HUES6 (cell line): ENCODE measurements around the gene GABBR2.

Source experiments
- H3K27ac ChIP-seq: 2 replicates; pipeline ENCODE4 v1.7.0; 2013; ENCODE audit warnings: low read depth, mild to moderate bottlenecking, low read length, inconsistent platforms
- H3K27me3 ChIP-seq: 2 replicates; pipeline ENCODE4 v1.6.1; 2013; ENCODE audit warnings: low read length; ENCODE audit not compliant: control insufficient read depth, insufficient read depth
- H3K36me3 ChIP-seq: 2 replicates; pipeline ENCODE4 v1.6.1; 2013; ENCODE audit warnings: low read length; ENCODE audit not compliant: control insufficient read depth, insufficient read depth
- H3K4me1 ChIP-seq: 2 replicates; pipeline ENCODE4 v1.6.1; 2013; ENCODE audit warnings: low read length; ENCODE audit not compliant: control insufficient read depth, insufficient read depth
- H3K4me3 ChIP-seq: 2 replicates; pipeline ENCODE4 v1.5.1; 2013; ENCODE audit warnings: low read depth, low read length
- H3K9ac ChIP-seq: one replicate; pipeline ENCODE4 v1.6.1; 2013; ENCODE audit warnings: mild to moderate bottlenecking, low read length
- H3K9me3 ChIP-seq: 2 replicates; pipeline ENCODE4 v1.6.1; 2013; ENCODE audit warnings: low read depth, low read length; ENCODE audit not compliant: control insufficient read depth, insufficient read depth

GABBR2 gene

GRCh38 chr9:98701576-98701975, 7.2 kb downstream of the GABBR2 start:
- Histone ChIP-seq H3K27me3 (peaks cover 29% of the 10 kb centered on the region), H3K27ac (no peak overlapping the region), H3K4me3 (no peak overlapping the region), H3K4me1 (peaks cover 2% of the 10 kb centered on the region; the same call in 1 of the 2 replicates), H3K36me3 (no peaks in the 10 kb centered on the region), H3K9me3 (no peaks in the 10 kb centered on the region), H3K9ac (no peak overlapping the region)

- no peaks in the 10 kb centered on the region for H3K36me3 ChIP-seq
- no peak overlapping the region for H3K27ac ChIP-seq
- H3K9ac ChIP-seq: no peak overlapping the region
- no peaks in the 10 kb centered on the region for H3K4me1 ChIP-seq
- peaks cover 21% of the 10 kb centered on the region for H3K27me3 ChIP-seq
- H3K4me3 ChIP-seq: no peak overlapping the region
- no peaks in the 10 kb centered on the region for H3K9me3 ChIP-seq
Observed at GRCh38 chr9:98700801-98701200, 7.9 kb downstream of the GABBR2 start.

- no peak overlapping the region for H3K9ac ChIP-seq
- peaks cover 3% of the 10 kb centered on the region; the same call in 1 of the 2 replicates for H3K27me3 ChIP-seq
- H3K9me3 ChIP-seq: no peaks in the 10 kb centered on the region
- no peaks in the 10 kb centered on the region for H3K4me1 ChIP-seq
- no peak overlapping the region for H3K27ac ChIP-seq
- H3K4me3 ChIP-seq: no peak overlapping the region
- no peaks in the 10 kb centered on the region for H3K36me3 ChIP-seq
Observed at GRCh38 chr9:98698856-98699255, 9.9 kb downstream of the GABBR2 start.

GRCh38 chr9:98694943-98695342, 13.8 kb downstream of the GABBR2 start:
- Histone ChIP-seq H3K9ac (no peak overlapping the region), H3K9me3 (no peaks in the 10 kb centered on the region), H3K27me3 (peaks cover 2% of the 10 kb centered on the region; the same call in 1 of the 2 replicates), H3K4me1 (no peaks in the 10 kb centered on the region), H3K36me3 (no peaks in the 10 kb centered on the region), H3K27ac (no peak overlapping the region), H3K4me3 (no peak overlapping the region)

- no peaks in the 10 kb centered on the region for H3K36me3 ChIP-seq
- no peak overlapping the region for H3K4me3 ChIP-seq
- peaks cover 3% of the 10 kb centered on the region; the same call in 1 of the 2 replicates for H3K4me1 ChIP-seq
- no peak overlapping the region for H3K9ac ChIP-seq
- H3K27ac ChIP-seq: no peak overlapping the region
- H3K9me3 ChIP-seq: no peaks in the 10 kb centered on the region
- peaks cover 2% of the 10 kb centered on the region; the same call in 1 of the 2 replicates for H3K27me3 ChIP-seq
Observed at GRCh38 chr9:98692392-98692791, 16.3 kb downstream of the GABBR2 start.

GRCh38 chr9:98691890-98692289, 16.8 kb downstream of the GABBR2 start:
- no peak overlapping the region for H3K27ac ChIP-seq
- peaks cover 2% of the 10 kb centered on the region; the same call in 1 of the 2 replicates for H3K27me3 ChIP-seq
- H3K9ac ChIP-seq: no peak overlapping the region
- no peak overlapping the region for H3K4me3 ChIP-seq
- H3K36me3 ChIP-seq: no peaks in the 10 kb centered on the region
- peaks cover 8% of the 10 kb centered on the region; the same call in 1 of the 2 replicates for H3K4me1 ChIP-seq
- no peaks in the 10 kb centered on the region for H3K9me3 ChIP-seq

GRCh38 chr9:98690686-98691085, 18.0 kb downstream of the GABBR2 start:
- H3K4me3 ChIP-seq: no peak overlapping the region
- peaks cover 10% of the 10 kb centered on the region; the same call in 1 of the 2 replicates for H3K4me1 ChIP-seq
- H3K9me3 ChIP-seq: no peaks in the 10 kb centered on the region
- H3K27ac ChIP-seq: no peak overlapping the region
- no peak overlapping the region for H3K9ac ChIP-seq
- peaks cover 2% of the 10 kb centered on the region; the same call in 1 of the 2 replicates for H3K27me3 ChIP-seq
- no peaks in the 10 kb centered on the region for H3K36me3 ChIP-seq

- H3K27me3 ChIP-seq: peaks cover 2% of the 10 kb centered on the region; the same call in 1 of the 2 replicates
- H3K9me3 ChIP-seq: no peaks in the 10 kb centered on the region
Observed at GRCh38 chr9:98688710-98689495, 19.8 kb downstream of the GABBR2 start.

GRCh38 chr9:98687911-98688310, 20.8 kb downstream of the GABBR2 start:
- peaks cover 10% of the 10 kb centered on the region; the same call in 1 of the 2 replicates for H3K4me1 ChIP-seq
- no peak overlapping the region for H3K9ac ChIP-seq
- H3K4me3 ChIP-seq: no peak overlapping the region
- no peak overlapping the region for H3K27ac ChIP-seq
- H3K9me3 ChIP-seq: no peaks in the 10 kb centered on the region
- H3K36me3 ChIP-seq: no peaks in the 10 kb centered on the region
- peaks cover 2% of the 10 kb centered on the region; the same call in 1 of the 2 replicates for H3K27me3 ChIP-seq

More at GRCh38 chr9:98688710-98689495, 19.8 kb downstream of the GABBR2 start:
- no peaks in the 10 kb centered on the region for H3K36me3 ChIP-seq
- no peak overlapping the region for H3K4me3 ChIP-seq
- H3K4me1 ChIP-seq: peaks cover 10% of the 10 kb centered on the region; the same call in 1 of the 2 replicates
- no peak overlapping the region for H3K9ac ChIP-seq
- H3K27ac ChIP-seq: no peak overlapping the region

GRCh38 chr9:98686961-98687855, 21.5 kb downstream of the GABBR2 start:
- peaks cover 2% of the 10 kb centered on the region; the same call in 1 of the 2 replicates for H3K27me3 ChIP-seq
- H3K27ac ChIP-seq: no peak overlapping the region
- no peak overlapping the region for H3K9ac ChIP-seq
- H3K4me1 ChIP-seq: peaks cover 10% of the 10 kb centered on the region; the same call in 1 of the 2 replicates
- no peaks in the 10 kb centered on the region for H3K36me3 ChIP-seq
- no peaks in the 10 kb centered on the region for H3K9me3 ChIP-seq
- H3K4me3 ChIP-seq: no peak overlapping the region
